BJ (cell line): ENCODE measurements around the gene GARIN5B. TPM values are rescaled to one million over a fixed set of nuclear protein-coding genes. Genes with fewer than 3 reads are reported as not detected.

Experiments used
- CTCF ChIA-PET: fragments of 350-600 bp; formaldehyde crosslinking; extraction: SDS; loops from one replicate; lab custom pipeline; 2021; ENCODE audit warnings: antibody characterized with exemption, inconsistent platforms; lab: Yijun Ruan, JAX
- POLR2A ChIA-PET: fragments of 300-600 bp; sonication (Branson Sonifier 250); formaldehyde crosslinking; extraction: SDS; loops from one replicate; lab custom pipeline; 2021; ENCODE audit warnings: antibody characterized with exemption; lab: Charles Lee
- DNase-seq: peaks from one replicate; pipeline ENCODE4 v3.0.0-alpha.2; 2011; ENCODE audit warnings: low read depth
- H3K27me3 ChIP-seq: 2 replicates; pipeline ENCODE4 v1.6.0; 2011; ENCODE audit warnings: low read length; ENCODE audit not compliant: control insufficient read depth, insufficient read depth
- H3K36me3 ChIP-seq: 2 replicates; pipeline ENCODE4 v1.5.1; 2011; ENCODE audit warnings: low read length; ENCODE audit not compliant: control insufficient read depth, insufficient read depth
- H3K4me3 ChIP-seq: 2 replicates; pipeline ENCODE4 v1.5.1; 2011; ENCODE audit warnings: low read depth, mild to moderate bottlenecking, control low read depth, low read length
- CTCF ChIP-seq: IDR thresholded peaks from 2 replicates; pipeline ENCODE4 v1.5.1; 2011; ENCODE audit warnings: low read depth, mild to moderate bottlenecking, control low read depth, inconsistent platforms, low read length, moderate library complexity; ENCODE audit not compliant: insufficient read depth
- polyA plus RNA-seq: library from polyadenylated mRNA; depleted of rRNA; stranded (reverse); fragments of >200 nt; gene quantifications from 2 replicates; pipeline ENCODE4 v1.2.3, GENCODE V29; 2011

The GARIN5B gene
- polyA plus RNA-seq, 1 experiment: 0.02 TPM

GRCh38 chr19:55353803-55354697 is 9.0 kb downstream of the GARIN5B start:
- Histone ChIP-seq H3K36me3 (no peaks in the 10 kb centered on the region), H3K4me3 (peak overlapping the region; percentile 54), H3K27me3 (peaks cover 26% of the 10 kb centered on the region)
- no peak for TF ChIP-seq CTCF
- ChIA-PET POLR2A (no interaction called here), CTCF (interaction anchor here (1.0 kb wide), 1 partner anchor 14 kb away, joined by 3 read pairs; no protein-coding TSS in a partner anchor)
- no peak for DNase-seq

GRCh38 chr19:55353356-55353802 is 9.7 kb downstream of the GARIN5B start:
- Histone ChIP-seq H3K36me3 (no peaks in the 10 kb centered on the region), H3K27me3 (peaks cover 26% of the 10 kb centered on the region), H3K4me3 (peak overlapping the region; percentile 54)
- CTCF ChIA-PET: no interaction called here
- no peak for TF ChIP-seq CTCF
- no peak for DNase-seq
- POLR2A ChIA-PET: no interaction called here

GRCh38 chr19:55352549-55353145 is 10.4 kb downstream of the GARIN5B start:
- H3K4me3 ChIP-seq: no peak overlapping the region
- POLR2A ChIA-PET: no interaction called here
- no peak for DNase-seq
- CTCF ChIA-PET: no interaction called here
- no peak for TF ChIP-seq CTCF
- H3K27me3 ChIP-seq: peaks cover 26% of the 10 kb centered on the region
- 0 out of 2 replicates have a peak, but pooled peaks cover under 1% of the 10 kb centered on the region for H3K36me3 ChIP-seq

GRCh38 chr19:55352040-55352439 is 11.0 kb downstream of the GARIN5B start:
- H3K27me3 ChIP-seq: peaks cover 24% of the 10 kb centered on the region
- CTCF ChIA-PET: no interaction called here
- POLR2A ChIA-PET: no interaction called here
- no peak overlapping the region for H3K4me3 ChIP-seq
- 0 out of 2 replicates have a peak, but pooled peaks cover 1% of the 10 kb centered on the region for H3K36me3 ChIP-seq
- DNase-seq: no peak
- TF ChIP-seq CTCF: no peak

GRCh38 chr19:55350620-55351315 is 12.3 kb downstream of the GARIN5B start:
- POLR2A ChIA-PET: no interaction called here
- no peak for TF ChIP-seq CTCF
- no peak for DNase-seq
- Histone ChIP-seq H3K4me3 (no peak overlapping the region), H3K36me3 (peaks cover 3% of the 10 kb centered on the region; the same call in 1 of the 2 replicates), H3K27me3 (peaks cover 20% of the 10 kb centered on the region)
- CTCF ChIA-PET: interaction anchor here (0.7 to 1.1 kb wide), 3 partner anchors 10 to 111 kb away, joined by 3 read pairs; partner anchors contain the start of gene ISOC2
